ENCODE results near the gene CAP2. TPM values are rescaled to one million over a fixed set of nuclear protein-coding genes. Genes with fewer than 3 reads are reported as not detected.
"Not testable (repeated sequence)": the region's sequence is repeated elsewhere in the genome, so short reads cannot be mapped to it uniquely, and the experiment has no call there.

The CAP2 gene
- total RNA-seq, 2 donors from 2014 or later = not detected

DNA sequence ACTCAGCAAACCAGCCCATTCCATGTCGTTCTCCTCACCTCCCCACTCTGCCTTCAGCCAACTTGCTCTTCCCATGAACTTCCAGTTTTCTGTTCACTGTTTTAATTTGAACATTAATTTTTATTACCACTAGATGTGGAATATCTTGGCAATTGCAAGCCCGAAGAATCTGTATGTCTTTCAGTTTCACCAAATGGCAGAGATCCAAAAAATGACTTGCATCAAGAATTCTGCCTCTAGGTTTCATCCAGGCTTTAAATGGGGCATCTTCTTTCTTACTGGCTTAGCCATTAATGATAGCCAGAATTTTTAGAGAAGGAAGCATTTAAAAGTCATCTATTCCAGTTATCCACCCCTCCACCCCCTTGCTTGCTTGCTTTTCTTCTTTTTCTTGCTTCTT, 39.0 kb downstream of the CAP2 start:
- no peak for ATAC-seq
- H3K9me3 Mint-ChIP-seq = peaks cover 2% of the 10 kb centered on the region
- no peaks in the 10 kb centered on the region for H3K4me1 Mint-ChIP-seq (ENCODE audit: low read depth in 2 of 2)
- H3K27ac Mint-ChIP-seq = no peak overlapping the region
- DNase-seq (ENCODE audit: low spot score) = no peak
- no peaks in the 10 kb centered on the region for H3K36me3 Mint-ChIP-seq
- peaks cover 14 to 20% of the 10 kb centered on the region in 2 donors for H3K27me3 Mint-ChIP-seq
- H3K4me3 Mint-ChIP-seq = no peak overlapping the region

DNA sequence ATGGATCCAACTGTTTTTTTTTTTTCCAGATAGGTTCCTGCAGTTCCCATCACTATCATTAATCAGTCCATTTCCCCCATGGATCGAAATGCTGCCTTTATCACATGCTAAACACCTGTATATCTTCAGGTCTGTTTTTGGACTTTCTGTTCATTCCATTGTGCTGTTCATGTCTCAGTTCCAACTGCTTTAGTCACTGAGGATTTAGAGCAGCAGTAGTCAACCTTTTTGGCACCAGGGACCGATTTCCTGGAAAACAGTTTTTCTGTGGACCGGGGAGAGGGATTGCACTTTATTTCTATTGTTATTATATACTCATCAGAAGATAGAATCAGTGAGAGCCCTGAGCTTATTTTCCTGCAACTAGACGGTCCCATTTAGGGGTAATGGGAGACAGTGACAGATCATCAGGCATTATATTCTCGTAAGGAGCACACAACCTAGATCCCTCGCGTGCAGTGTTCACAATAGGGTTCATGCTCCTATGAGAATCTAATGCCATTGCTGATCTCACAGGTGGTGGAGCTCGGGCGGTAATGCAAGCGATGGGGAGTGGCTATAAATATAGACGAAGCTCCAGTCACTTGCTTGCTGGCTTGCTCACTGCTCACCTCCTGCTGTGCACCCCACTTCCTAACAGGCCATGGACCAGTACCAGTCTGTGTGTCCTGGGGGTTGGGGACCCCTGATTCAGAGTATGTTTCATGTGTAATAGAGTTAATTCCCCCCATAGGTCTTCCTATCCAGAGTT, 46.0 kb downstream of the CAP2 start:
- H3K36me3 Mint-ChIP-seq = no peaks in the 10 kb centered on the region
- no peaks in the 10 kb centered on the region for H3K9me3 Mint-ChIP-seq
- no peak overlapping the region for H3K27ac Mint-ChIP-seq
- peaks cover 3 to 22% of the 10 kb centered on the region in 2 donors for H3K27me3 Mint-ChIP-seq
- H3K4me1 Mint-ChIP-seq (ENCODE audit: low read depth in 2 of 2) = no peaks in the 10 kb centered on the region
- DNase-seq (ENCODE audit: low spot score) (no peak), ATAC-seq (no peak)
- H3K4me3 Mint-ChIP-seq = no peak overlapping the region

DNA sequence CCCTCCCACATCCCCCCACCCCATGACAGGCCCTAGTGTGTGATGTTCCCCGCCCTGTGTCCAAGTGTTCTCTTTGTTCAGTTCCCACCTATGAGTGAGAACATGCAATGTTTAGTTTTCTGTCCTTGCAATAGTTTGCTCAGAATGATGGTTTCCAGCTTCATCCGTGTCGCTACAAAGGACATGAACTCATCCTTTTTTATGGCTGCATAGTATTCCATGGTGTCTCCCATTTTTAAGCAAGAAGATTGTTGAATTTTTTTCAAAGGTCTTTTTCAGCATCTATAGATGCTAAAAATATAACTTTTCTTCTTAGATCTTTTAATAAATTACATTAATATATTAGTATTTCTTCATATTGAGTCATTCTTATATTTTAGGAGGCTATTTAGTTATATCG, 47.4 kb downstream of the CAP2 start:
- peaks cover 5 to 23% of the 10 kb centered on the region in 2 donors for H3K27me3 Mint-ChIP-seq
- H3K4me3 Mint-ChIP-seq; H3K4me1 Mint-ChIP-seq (ENCODE audit: low read depth in 2 of 2): not testable (repeated sequence)

DNA sequence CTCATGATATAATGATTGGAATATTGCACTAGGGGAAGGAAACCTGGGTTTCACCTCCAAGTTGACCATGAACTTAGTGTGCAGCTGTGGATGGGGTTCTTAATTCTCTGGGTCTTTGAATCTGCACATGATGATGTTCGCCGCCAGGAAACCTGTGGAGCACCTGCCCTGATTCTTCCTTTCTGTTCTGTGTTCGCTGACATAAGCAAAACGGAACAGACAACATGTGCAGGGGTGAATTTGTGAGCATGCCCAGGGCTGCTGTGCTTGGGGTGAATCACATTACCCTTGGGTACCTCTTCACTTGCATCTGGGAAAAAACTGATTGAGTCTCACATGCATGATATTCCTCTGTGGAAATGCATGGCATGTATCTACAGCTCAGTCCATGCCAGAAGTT, 48.8 kb downstream of the CAP2 start:
- no peaks in the 10 kb centered on the region for H3K9me3 Mint-ChIP-seq
- no peaks in the 10 kb centered on the region for H3K36me3 Mint-ChIP-seq
- DNase-seq (ENCODE audit: low spot score) = no peak

More for the DNA sequence above, 47.4 kb downstream of the CAP2 start:
- H3K36me3 Mint-ChIP-seq; H3K27ac Mint-ChIP-seq; H3K9me3 Mint-ChIP-seq; DNase-seq (ENCODE audit: low spot score); ATAC-seq: not testable (repeated sequence)

DNA sequence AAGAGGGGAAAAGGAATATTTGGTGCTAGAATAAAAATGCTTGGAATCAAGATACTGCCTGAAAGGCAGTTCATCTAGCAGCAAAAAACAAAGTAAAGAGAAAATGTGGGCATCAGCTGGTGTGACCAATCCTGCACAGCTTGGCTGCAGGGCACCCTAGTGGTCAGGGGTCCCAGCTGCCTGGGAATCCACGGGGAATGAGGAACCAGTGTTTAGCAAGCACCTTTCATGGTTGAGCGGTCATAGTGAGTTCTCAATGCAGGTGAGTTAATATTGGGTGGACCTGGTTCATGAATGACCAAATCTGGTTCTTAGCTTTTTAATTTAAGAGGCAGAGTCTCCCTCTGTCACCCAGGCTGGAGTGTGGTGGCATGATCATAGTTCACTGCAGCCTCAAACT, 53.3 kb downstream of the CAP2 start:
- no peak for DNase-seq (ENCODE audit: low spot score)
- Mint-ChIP-seq H3K27ac (no peak overlapping the region), H3K4me1 (ENCODE audit: low read depth in 2 of 2) (no peaks in the 10 kb centered on the region), H3K9me3 (no peaks in the 10 kb centered on the region), H3K4me3 (no peak overlapping the region), H3K27me3 (peaks cover 10 to 20% of the 10 kb centered on the region in 2 donors), H3K36me3 (no peaks in the 10 kb centered on the region)
- ATAC-seq = no peak

More for the DNA sequence above, 48.8 kb downstream of the CAP2 start:
- peaks cover 11 to 32% of the 10 kb centered on the region in 2 donors for H3K27me3 Mint-ChIP-seq
- no peaks in the 10 kb centered on the region for H3K4me1 Mint-ChIP-seq (ENCODE audit: low read depth in 2 of 2)
- no peak overlapping the region for H3K27ac Mint-ChIP-seq
- H3K4me3 Mint-ChIP-seq = no peak overlapping the region
- ATAC-seq = no peak

DNA sequence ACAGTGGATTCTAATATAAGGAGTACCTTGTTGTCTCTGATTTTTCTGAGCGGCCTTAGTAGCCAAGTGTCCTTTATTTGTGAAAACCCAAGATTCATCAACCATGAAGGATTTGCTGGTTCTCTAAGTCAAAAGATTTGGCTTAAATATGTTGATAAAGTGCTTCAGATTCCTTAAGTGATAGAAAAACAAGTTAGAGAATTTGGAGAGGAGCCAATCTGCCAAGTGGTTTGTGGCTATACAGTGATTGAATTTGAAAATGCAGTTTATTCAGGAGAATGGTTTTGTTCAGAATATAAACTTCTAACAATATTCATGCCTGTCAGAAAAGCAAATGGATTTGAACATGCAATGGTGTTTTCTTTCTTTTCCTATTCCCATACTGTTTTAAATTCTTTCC, 54.8 kb downstream of the CAP2 start:
- ATAC-seq (no peak), DNase-seq (ENCODE audit: low spot score) (no peak)
- H3K27ac Mint-ChIP-seq = no peak overlapping the region
- H3K27me3 Mint-ChIP-seq = peaks cover 13 to 25% of the 10 kb centered on the region in 2 donors
- no peaks in the 10 kb centered on the region for H3K4me1 Mint-ChIP-seq (ENCODE audit: low read depth in 2 of 2)
- H3K36me3 Mint-ChIP-seq = no peaks in the 10 kb centered on the region
- H3K9me3 Mint-ChIP-seq = no peaks in the 10 kb centered on the region
- no peak overlapping the region for H3K4me3 Mint-ChIP-seq

DNA sequence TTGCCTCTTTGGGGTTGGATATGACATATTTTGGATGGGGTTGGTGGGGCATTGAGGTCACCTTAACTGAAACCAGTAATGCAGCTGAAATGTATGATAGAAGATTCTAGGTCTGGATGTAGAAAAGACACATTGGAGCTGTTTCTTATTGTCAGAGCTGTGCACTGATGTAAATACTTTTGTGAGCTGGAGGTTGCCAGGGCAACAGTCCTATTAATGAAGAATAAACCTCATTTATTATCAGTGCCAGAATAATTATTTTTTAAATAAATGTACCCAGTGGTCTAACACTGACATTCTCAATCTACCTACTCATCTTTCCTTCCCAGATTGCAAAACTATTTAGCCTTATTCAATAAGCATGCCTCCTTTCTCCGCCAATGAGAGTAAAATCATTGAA, 57.0 kb downstream of the CAP2 start:
- Mint-ChIP-seq H3K4me1 (ENCODE audit: low read depth in 2 of 2) (no peaks in the 10 kb centered on the region), H3K27me3 (peaks cover 13 to 29% of the 10 kb centered on the region in 2 donors), H3K36me3 (no peaks in the 10 kb centered on the region), H3K27ac (no peak overlapping the region), H3K9me3 (no peaks in the 10 kb centered on the region), H3K4me3 (no peak overlapping the region)
- no peak for DNase-seq (ENCODE audit: low spot score)
- no peak for ATAC-seq

DNA sequence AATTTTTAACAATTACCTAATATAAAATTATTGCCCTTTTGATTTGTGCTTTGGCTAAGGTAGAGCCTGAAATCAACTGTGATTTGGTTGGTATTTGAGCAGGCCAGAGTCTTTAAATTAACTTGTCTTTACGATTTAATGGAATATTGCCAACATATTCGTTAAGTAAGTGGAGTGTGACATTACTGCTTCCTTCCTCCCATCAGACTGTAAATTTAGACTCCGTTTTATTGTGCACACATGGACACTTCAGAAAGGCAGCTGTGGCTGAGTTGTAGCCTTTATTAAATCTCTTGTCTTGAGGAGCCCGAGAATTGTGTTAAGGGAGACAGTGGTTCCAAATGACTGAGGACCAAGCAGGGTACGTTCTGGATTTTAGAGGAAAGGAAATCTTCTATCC, 57.4 kb downstream of the CAP2 start:
- H3K4me1 Mint-ChIP-seq (ENCODE audit: low read depth in 2 of 2) = no peaks in the 10 kb centered on the region
- no peaks in the 10 kb centered on the region for H3K9me3 Mint-ChIP-seq
- peaks cover 13 to 28% of the 10 kb centered on the region in 2 donors for H3K27me3 Mint-ChIP-seq
- H3K27ac Mint-ChIP-seq = no peak overlapping the region
- no peak overlapping the region for H3K4me3 Mint-ChIP-seq
- no peaks in the 10 kb centered on the region for H3K36me3 Mint-ChIP-seq
- DNase-seq (ENCODE audit: low spot score) (no peak), ATAC-seq (no peak)

DNA sequence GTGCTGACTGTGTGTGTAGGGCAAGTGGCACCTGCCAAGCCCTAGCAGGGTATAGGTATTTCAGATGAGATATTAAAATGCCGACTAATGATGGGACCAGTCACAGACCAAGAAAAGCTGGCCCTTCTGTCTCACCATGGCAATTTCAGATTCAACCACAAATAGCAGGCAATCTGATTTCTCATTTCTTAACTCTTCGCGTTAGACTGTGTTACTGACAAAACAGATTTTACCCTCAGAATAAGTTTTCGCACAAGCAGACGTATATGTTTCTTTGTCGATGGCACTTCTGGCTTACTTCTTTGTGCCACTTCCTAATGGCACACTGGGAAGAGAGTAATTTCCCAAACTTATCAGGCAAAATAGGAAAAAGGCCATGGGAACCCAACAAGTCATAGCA, 58.7 kb downstream of the CAP2 start:
- ATAC-seq = no peak
- H3K36me3 Mint-ChIP-seq = no peaks in the 10 kb centered on the region

DNA sequence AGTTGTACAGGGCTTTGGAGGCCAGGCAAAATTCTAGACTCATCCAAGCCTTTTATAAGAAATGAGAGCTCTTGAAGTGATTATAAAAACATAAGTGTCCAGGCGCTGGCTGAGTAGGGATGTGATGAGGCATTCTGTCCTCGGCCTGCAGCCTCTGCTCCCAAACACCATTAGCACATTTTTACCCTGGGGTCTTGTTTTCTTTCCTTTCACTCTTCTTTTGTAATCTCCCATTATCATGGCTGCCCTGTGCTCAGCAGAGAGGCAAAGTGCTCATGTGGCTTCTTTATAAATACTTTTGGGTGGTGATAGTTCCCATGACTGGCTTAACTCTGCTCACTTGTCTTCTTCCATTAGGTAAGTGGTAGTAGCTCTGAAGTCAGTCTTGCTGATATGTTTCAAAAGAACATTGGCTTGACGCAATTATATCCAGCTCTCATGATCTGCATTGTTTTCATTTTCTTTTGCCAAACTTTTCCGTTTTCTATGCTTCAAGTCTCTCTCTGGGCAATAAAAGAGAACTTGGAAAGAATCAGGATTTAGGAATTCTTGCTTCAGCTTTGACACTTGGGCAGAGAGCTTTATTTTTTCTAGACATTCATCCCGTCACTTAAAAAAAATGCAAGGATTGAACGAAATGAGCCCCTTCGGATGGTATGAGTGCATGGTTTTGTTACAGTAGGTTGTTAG, 61.1 kb downstream of the CAP2 start:
- Mint-ChIP-seq H3K27ac (no peak overlapping the region), H3K36me3 (no peaks in the 10 kb centered on the region), H3K27me3 (peaks cover 15 to 32% of the 10 kb centered on the region in 2 donors), H3K9me3 (no peaks in the 10 kb centered on the region), H3K4me1 (ENCODE audit: low read depth in 2 of 2) (no peaks in the 10 kb centered on the region), H3K4me3 (no peak overlapping the region)
- ATAC-seq (no peak), DNase-seq (ENCODE audit: low spot score) (no peak)

More for the DNA sequence above, 58.7 kb downstream of the CAP2 start:
- Mint-ChIP-seq H3K27me3 (peaks cover 10 to 21% of the 10 kb centered on the region in 2 donors), H3K4me3 (no peak overlapping the region), H3K27ac (no peak overlapping the region), H3K9me3 (no peaks in the 10 kb centered on the region), H3K4me1 (ENCODE audit: low read depth in 2 of 2) (no peaks in the 10 kb centered on the region)
- DNase-seq (ENCODE audit: low spot score) = no peak

DNA sequence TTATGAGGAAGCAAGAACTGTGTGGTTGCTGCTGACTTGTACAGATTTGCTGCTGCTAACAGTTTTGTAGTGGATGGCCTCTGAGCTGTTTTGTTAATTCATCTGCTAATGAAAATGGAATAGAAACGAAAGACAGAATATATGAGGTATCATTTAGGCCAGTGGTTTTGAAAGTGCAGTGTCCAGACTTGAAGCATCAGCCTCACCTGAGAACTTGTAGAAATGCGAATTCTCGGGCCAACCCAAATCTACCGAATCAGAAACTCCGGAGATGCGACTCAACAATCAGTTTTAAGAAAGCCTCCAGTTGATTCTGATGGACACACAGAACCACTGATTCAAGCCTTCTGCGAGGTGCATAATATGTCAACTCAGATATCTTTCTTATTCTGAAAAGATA, 62.5 kb downstream of the CAP2 start:
- H3K9me3 Mint-ChIP-seq = no peaks in the 10 kb centered on the region
- H3K27ac Mint-ChIP-seq = no peak overlapping the region
- H3K36me3 Mint-ChIP-seq = no peaks in the 10 kb centered on the region

DNA sequence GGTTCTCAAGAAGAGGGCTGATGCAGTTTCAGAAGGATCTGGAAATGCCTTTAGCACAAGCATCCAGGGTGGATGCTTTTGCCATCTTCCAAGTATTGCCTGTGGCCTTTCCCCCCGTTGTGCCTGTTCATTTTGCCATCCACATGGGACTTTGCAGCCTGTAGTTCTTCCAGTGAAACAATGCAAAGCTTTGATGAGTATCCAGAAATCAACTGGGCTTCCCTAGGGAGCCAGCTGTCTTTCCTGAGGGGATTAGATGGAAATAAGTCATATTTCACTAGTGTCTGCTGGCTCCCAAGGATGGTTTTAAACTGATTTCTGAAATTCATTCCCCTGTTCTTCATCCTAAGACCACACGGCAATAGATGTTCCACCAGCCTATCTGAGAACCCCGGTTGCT, 63.3 kb downstream of the CAP2 start:
- no peaks in the 10 kb centered on the region for H3K9me3 Mint-ChIP-seq
- DNase-seq (ENCODE audit: low spot score) = no peak
- no peak overlapping the region for H3K27ac Mint-ChIP-seq
- H3K36me3 Mint-ChIP-seq = no peaks in the 10 kb centered on the region
- peaks cover 13 to 39% of the 10 kb centered on the region in 2 donors for H3K27me3 Mint-ChIP-seq
- ATAC-seq = no peak
- no peaks in the 10 kb centered on the region for H3K4me1 Mint-ChIP-seq (ENCODE audit: low read depth in 2 of 2)
- no peak overlapping the region for H3K4me3 Mint-ChIP-seq

More for the DNA sequence above, 62.5 kb downstream of the CAP2 start:
- H3K4me3 Mint-ChIP-seq = no peak overlapping the region
- ATAC-seq = no peak
- no peak for DNase-seq (ENCODE audit: low spot score)
- H3K27me3 Mint-ChIP-seq = peaks cover 13 to 39% of the 10 kb centered on the region in 2 donors
- H3K4me1 Mint-ChIP-seq (ENCODE audit: low read depth in 2 of 2) = no peaks in the 10 kb centered on the region

DNA sequence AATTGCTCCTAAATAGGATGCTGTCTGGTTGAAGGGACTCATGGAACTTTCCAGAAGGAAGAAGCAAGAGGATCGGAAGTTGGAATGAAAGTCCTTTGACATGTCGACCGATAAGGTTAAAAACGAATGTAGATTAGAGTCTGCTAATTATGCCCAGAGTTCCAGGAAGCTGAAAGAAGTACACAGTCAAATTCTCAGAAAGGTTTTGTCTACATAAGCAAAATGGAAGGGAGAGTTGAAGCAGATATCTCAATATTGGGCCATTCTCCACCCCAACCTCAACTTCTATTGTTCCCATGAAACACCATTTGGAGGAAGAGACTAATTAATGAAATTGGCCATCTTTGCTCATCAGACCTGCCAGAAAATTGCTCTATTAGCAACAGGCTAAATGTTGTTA, 64.0 kb downstream of the CAP2 start:
- Mint-ChIP-seq H3K36me3 (no peaks in the 10 kb centered on the region), H3K27ac (no peak overlapping the region), H3K9me3 (no peaks in the 10 kb centered on the region), H3K4me1 (ENCODE audit: low read depth in 2 of 2) (no peaks in the 10 kb centered on the region), H3K27me3 (peaks cover 10 to 39% of the 10 kb centered on the region in 2 donors), H3K4me3 (no peak overlapping the region)
- DNase-seq (ENCODE audit: low spot score) (no peak), ATAC-seq (no peak)

DNA sequence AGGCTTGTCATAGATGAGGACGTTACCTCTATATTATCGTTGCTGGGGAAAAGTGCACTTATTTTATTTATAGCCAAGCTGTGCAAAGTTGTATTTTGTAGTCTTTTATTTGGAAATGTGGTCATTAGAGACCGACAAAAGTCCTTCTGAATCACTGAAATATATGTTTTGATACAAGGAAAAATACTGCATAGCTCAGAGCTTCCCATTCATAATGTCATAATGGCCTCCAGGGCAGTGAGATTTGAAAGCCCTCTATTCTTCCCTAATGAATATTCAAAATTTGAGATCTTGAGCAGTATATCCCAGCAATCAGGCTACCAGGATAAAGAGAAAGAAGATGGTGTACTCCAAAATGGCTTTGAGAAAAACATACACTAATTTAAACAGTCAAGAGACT, 64.6 kb downstream of the CAP2 start:
- Mint-ChIP-seq H3K27ac (no peak overlapping the region), H3K4me1 (ENCODE audit: low read depth in 2 of 2) (no peaks in the 10 kb centered on the region), H3K4me3 (no peak overlapping the region), H3K36me3 (no peaks in the 10 kb centered on the region), H3K27me3 (peaks cover 10 to 33% of the 10 kb centered on the region in 2 donors), H3K9me3 (no peaks in the 10 kb centered on the region)
- DNase-seq (ENCODE audit: low spot score) (no peak), ATAC-seq (no peak)
